ENCODE measurements around the gene DAPL1. TPM values are rescaled to one million over a fixed set of nuclear protein-coding genes. Genes with fewer than 3 reads are reported as not detected.

DAPL1 gene
- polyA plus RNA-seq, 1 of the 3 experiments (the other 2 are of a cell fraction), result not detected

DNA sequence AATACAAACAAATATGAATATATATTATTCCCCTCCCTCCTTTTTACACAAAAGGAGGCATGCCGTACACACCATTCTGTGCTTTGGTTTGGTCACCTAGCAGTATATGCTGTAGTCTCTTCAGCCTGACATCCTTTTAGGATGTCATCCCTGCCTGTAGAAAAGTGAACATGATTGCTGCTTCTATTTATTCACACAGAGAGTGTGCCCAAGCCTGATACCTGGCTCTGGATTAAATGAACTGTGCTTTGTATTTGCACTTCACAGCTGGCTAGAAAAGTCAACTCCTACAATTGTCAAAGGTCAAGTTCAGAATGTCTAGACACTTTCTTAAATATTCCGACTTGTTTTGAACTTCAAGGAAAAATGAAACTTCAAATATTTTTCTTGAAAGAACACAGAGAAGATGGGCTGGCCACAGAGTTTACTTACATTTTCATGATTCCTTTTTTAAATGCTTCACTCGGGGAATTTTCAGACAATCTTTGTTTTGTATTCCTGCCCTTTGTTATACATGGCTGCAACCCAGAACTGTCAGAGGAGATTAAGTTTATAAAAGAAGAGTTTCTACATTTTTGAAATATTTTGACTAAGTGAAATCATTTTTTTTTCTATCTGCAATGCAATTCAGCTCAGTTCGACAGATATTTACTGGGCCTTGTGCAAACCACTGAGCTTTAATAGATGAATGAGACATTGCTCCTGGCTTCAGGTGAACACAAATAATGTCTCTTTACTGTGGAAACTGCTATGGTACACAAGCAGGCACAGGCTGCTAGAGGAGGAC is 33.5 kb downstream of the DAPL1 start:
- no peak for DNase-seq
- Histone ChIP-seq H3K27me3 (ENCODE audit: insufficient read depth) (no peaks in the 10 kb centered on the region), H3K9ac (no peak overlapping the region), H3K4me3 (ENCODE audit: low read depth in 2 of 2, low read length in 1 of 2) (0 out of 4 replicates have a peak overlapping the region, but pooled peaks of 1 of the 2 experiments have one; percentile 18), H3K9me3 (no peaks in the 10 kb centered on the region), H3K36me3 (replicated peaks in 1 of 2; ENCODE audit: control insufficient read depth in 1 of 2, insufficient read depth in 2 of 2, low read length in 1 of 2) (no peaks in the 10 kb centered on the region), H3K79me2 (ENCODE audit: insufficient read depth) (no peaks in the 10 kb centered on the region), H3F3A (replicated peaks; ENCODE audit: insufficient read depth) (peaks cover 9% of the 10 kb centered on the region), H3K9me2 (no peaks in the 10 kb centered on the region), H3K27ac (ENCODE audit: low read depth in 2 of 2, low read length in 1 of 2) (peak overlapping the region in 1 of 2 experiments; percentile 23; a peak in 2 of 4 replicates), H4K20me1 (ENCODE audit: insufficient read depth) (no peaks in the 10 kb centered on the region), H3K4me2 (peak overlapping the region; percentile 40; the same call in 1 of the 2 replicates), H2AFZ (ENCODE audit: low read depth) (peak overlapping the region; percentile 27; the same call in 1 of the 2 replicates), H3K4me1 (ENCODE audit: control insufficient read depth in 1 of 2, insufficient read depth in 2 of 2, low read depth in 1 of 2, low read length in 1 of 2) (peaks cover 0 to 12% of the 10 kb centered on the region in 2 experiments; a peak in 2 of 4 replicates)
- TF ChIP-seq, protein P1, sequence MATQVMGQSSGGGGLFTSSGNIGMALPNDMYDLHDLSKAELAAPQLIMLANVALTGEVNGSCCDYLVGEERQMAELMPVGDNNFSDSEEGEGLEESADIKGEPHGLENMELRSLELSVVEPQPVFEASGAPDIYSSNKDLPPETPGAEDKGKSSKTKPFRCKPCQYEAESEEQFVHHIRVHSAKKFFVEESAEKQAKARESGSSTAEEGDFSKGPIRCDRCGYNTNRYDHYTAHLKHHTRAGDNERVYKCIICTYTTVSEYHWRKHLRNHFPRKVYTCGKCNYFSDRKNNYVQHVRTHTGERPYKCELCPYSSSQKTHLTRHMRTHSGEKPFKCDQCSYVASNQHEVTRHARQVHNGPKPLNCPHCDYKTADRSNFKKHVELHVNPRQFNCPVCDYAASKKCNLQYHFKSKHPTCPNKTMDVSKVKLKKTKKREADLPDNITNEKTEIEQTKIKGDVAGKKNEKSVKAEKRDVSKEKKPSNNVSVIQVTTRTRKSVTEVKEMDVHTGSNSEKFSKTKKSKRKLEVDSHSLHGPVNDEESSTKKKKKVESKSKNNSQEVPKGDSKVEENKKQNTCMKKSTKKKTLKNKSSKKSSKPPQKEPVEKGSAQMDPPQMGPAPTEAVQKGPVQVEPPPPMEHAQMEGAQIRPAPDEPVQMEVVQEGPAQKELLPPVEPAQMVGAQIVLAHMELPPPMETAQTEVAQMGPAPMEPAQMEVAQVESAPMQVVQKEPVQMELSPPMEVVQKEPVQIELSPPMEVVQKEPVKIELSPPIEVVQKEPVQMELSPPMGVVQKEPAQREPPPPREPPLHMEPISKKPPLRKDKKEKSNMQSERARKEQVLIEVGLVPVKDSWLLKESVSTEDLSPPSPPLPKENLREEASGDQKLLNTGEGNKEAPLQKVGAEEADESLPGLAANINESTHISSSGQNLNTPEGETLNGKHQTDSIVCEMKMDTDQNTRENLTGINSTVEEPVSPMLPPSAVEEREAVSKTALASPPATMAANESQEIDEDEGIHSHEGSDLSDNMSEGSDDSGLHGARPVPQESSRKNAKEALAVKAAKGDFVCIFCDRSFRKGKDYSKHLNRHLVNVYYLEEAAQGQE (IDR thresholded peaks at IDR 0.05; ENCODE audit: low read depth, low read length), result no peak
- TF ChIP-seq, protein P2, sequence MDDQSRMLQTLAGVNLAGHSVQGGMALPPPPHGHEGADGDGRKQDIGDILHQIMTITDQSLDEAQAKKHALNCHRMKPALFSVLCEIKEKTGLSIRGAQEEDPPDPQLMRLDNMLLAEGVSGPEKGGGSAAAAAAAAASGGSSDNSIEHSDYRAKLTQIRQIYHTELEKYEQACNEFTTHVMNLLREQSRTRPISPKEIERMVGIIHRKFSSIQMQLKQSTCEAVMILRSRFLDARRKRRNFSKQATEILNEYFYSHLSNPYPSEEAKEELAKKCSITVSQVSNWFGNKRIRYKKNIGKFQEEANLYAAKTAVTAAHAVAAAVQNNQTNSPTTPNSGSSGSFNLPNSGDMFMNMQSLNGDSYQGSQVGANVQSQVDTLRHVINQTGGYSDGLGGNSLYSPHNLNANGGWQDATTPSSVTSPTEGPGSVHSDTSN (IDR thresholded peaks at IDR 0.05), result peak; percentile 52; the same call in 1 of the 2 replicates
- WGBS (ENCODE audit: low lambda C conversion rate), result 43% methylated on average over 4 of the region's 4 CpGs
- ChIA-PET CTCF (no interaction called here), POLR2A (no interaction called here)

DNA sequence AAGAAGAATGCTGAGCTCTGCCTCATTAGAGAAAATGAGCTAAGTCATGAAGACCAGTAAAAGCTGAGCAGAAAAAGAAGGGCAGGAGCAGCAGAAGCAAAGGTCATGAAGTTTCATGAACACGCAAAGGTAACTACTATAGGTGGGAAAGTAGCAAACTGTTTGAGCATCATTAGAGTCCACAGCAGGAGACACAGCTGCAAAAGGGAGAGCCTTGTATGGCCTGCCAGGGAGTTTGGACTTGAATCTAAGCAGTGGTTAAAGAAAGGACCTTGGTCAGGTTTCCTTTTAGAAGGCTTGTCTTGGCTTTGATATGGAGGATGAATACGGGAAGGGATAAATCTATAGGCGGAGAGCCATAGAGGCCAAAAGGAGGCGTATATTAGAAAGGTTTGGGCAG is 34.0 kb downstream of the DAPL1 start:
- H3K4me1 ChIP-seq (ENCODE audit: control insufficient read depth in 1 of 2, insufficient read depth in 2 of 2, low read depth in 1 of 2, low read length in 1 of 2), result peaks cover 0 to 12% of the 10 kb centered on the region in 2 experiments; a peak in 2 of 4 replicates
- H3K9me2 ChIP-seq, result no peaks in the 10 kb centered on the region
- H4K20me1 ChIP-seq (ENCODE audit: insufficient read depth), result no peaks in the 10 kb centered on the region
- POLR2A ChIA-PET, result no interaction called here
- H3K36me3 ChIP-seq (replicated peaks in 1 of 2; ENCODE audit: control insufficient read depth in 1 of 2, insufficient read depth in 2 of 2, low read length in 1 of 2), result no peaks in the 10 kb centered on the region
- H3K9me3 ChIP-seq, result no peaks in the 10 kb centered on the region
- no peak overlapping the region for H3K4me3 ChIP-seq (ENCODE audit: low read depth in 2 of 2, low read length in 1 of 2)
- no peaks in the 10 kb centered on the region for H3K79me2 ChIP-seq (ENCODE audit: insufficient read depth)
- WGBS (ENCODE audit: low lambda C conversion rate), result 93% methylated on average over 4 of the region's 4 CpGs
- H3K4me2 ChIP-seq, result peak overlapping the region; percentile 40; the same call in 1 of the 2 replicates
- H2AFZ ChIP-seq (ENCODE audit: low read depth), result peak overlapping the region; percentile 27; the same call in 1 of the 2 replicates
- peaks cover 9% of the 10 kb centered on the region for H3F3A ChIP-seq (replicated peaks; ENCODE audit: insufficient read depth)
- H3K27me3 ChIP-seq (ENCODE audit: insufficient read depth), result no peaks in the 10 kb centered on the region
- no peak for DNase-seq
- H3K9ac ChIP-seq, result no peak overlapping the region
- CTCF ChIA-PET, result no interaction called here
- H3K27ac ChIP-seq (ENCODE audit: low read depth in 2 of 2, low read length in 1 of 2), result no peak overlapping the region
- no peak for TF ChIP-seq GATA2 (CRISPR knock-in tag; IDR thresholded peaks at IDR 0.05)
- TF ChIP-seq, protein P3, sequence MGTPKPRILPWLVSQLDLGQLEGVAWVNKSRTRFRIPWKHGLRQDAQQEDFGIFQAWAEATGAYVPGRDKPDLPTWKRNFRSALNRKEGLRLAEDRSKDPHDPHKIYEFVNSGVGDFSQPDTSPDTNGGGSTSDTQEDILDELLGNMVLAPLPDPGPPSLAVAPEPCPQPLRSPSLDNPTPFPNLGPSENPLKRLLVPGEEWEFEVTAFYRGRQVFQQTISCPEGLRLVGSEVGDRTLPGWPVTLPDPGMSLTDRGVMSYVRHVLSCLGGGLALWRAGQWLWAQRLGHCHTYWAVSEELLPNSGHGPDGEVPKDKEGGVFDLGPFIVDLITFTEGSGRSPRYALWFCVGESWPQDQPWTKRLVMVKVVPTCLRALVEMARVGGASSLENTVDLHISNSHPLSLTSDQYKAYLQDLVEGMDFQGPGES (IDR thresholded peaks at IDR 0.05; ENCODE audit: low read depth, low read length), result no peak
- TF ChIP-seq, protein P4, sequence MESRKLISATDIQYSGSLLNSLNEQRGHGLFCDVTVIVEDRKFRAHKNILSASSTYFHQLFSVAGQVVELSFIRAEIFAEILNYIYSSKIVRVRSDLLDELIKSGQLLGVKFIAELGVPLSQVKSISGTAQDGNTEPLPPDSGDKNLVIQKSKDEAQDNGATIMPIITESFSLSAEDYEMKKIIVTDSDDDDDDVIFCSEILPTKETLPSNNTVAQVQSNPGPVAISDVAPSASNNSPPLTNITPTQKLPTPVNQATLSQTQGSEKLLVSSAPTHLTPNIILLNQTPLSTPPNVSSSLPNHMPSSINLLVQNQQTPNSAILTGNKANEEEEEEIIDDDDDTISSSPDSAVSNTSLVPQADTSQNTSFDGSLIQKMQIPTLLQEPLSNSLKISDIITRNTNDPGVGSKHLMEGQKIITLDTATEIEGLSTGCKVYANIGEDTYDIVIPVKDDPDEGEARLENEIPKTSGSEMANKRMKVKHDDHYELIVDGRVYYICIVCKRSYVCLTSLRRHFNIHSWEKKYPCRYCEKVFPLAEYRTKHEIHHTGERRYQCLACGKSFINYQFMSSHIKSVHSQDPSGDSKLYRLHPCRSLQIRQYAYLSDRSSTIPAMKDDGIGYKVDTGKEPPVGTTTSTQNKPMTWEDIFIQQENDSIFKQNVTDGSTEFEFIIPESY (IDR thresholded peaks at IDR 0.05; ENCODE audit: borderline replicate concordance, low read depth), result no peak
- TF ChIP-seq FOXJ3 (CRISPR knock-in tag; IDR thresholded peaks at IDR 0.05), result no peak
- TF ChIP-seq, protein P1 (IDR thresholded peaks at IDR 0.05; ENCODE audit: low read depth, low read length), result no peak
- no peak for TF ChIP-seq SMC3 (IDR thresholded peaks at IDR 0.05; ENCODE audit: low read depth, low read length)
- TF ChIP-seq, protein P5, sequence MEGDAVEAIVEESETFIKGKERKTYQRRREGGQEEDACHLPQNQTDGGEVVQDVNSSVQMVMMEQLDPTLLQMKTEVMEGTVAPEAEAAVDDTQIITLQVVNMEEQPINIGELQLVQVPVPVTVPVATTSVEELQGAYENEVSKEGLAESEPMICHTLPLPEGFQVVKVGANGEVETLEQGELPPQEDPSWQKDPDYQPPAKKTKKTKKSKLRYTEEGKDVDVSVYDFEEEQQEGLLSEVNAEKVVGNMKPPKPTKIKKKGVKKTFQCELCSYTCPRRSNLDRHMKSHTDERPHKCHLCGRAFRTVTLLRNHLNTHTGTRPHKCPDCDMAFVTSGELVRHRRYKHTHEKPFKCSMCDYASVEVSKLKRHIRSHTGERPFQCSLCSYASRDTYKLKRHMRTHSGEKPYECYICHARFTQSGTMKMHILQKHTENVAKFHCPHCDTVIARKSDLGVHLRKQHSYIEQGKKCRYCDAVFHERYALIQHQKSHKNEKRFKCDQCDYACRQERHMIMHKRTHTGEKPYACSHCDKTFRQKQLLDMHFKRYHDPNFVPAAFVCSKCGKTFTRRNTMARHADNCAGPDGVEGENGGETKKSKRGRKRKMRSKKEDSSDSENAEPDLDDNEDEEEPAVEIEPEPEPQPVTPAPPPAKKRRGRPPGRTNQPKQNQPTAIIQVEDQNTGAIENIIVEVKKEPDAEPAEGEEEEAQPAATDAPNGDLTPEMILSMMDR (IDR thresholded peaks at IDR 0.05), result no peak
- TF ChIP-seq NRF1 (IDR thresholded peaks at IDR 0.05; ENCODE audit: low read depth, low read length), result no peak
- no peak for TF ChIP-seq TCF12 (IDR thresholded peaks at IDR 0.05)
